Loucy (cell line): Measurements from ENCODE around the gene RBFOX2.

Experiments
- H2AFZ ChIP-seq: fragments of 200-600 bp; sonication (generic); 2 replicates; pipeline ENCODE4 v1.6.0; 2016; ENCODE audit warnings: antibody characterized with exemption, mild to moderate bottlenecking, low read length, moderate library complexity
- H3F3A ChIP-seq: fragments of 200-600 bp; 2 replicates; pipeline ENCODE4 v1.6.0; 2016; ENCODE audit warnings: antibody characterized with exemption, low read depth, mild to moderate bottlenecking
- H3K27me3 ChIP-seq: fragments of 200-600 bp; sonication (generic); 2 replicates; pipeline ENCODE4 v1.6.1; 2014; ENCODE audit warnings: low read length, mild to moderate bottlenecking; ENCODE audit not compliant: insufficient read depth, poor library complexity, severe bottlenecking
- H3K36me3 ChIP-seq: fragments of 200-600 bp; sonication (generic); 2 replicates; pipeline ENCODE4 v1.6.1; 2016; ENCODE audit warnings: low read length; ENCODE audit not compliant: insufficient read depth
- H3K4me1 ChIP-seq: fragments of 200-600 bp; sonication (generic); 2 replicates; pipeline ENCODE4 v1.5.1; 2014; ENCODE audit warnings: low read length, mild to moderate bottlenecking; ENCODE audit not compliant: insufficient read depth, poor library complexity, severe bottlenecking
- H3K4me2 ChIP-seq: fragments of 200-600 bp; sonication (generic); 2 replicates; pipeline ENCODE4 v1.6.0; 2014; ENCODE audit warnings: antibody characterized with exemption, low read length, low read depth, mild to moderate bottlenecking; ENCODE audit not compliant: poor library complexity, severe bottlenecking
- H3K4me3 ChIP-seq: fragments of 200-600 bp; sonication (generic); 2 replicates; pipeline ENCODE4 v1.5.1; 2014; ENCODE audit warnings: low read length, mild to moderate bottlenecking, mixed read lengths; ENCODE audit not compliant: poor library complexity, severe bottlenecking
- H3K79me2 ChIP-seq: fragments of 200-600 bp; sonication (generic); 2 replicates; pipeline ENCODE4 v1.6.1; 2014; ENCODE audit warnings: low read length; ENCODE audit not compliant: insufficient read depth
- H3K9ac ChIP-seq: fragments of 200-600 bp; sonication (generic); 2 replicates; pipeline ENCODE4 v1.6.0; 2014; ENCODE audit warnings: mild to moderate bottlenecking, low read depth, low read length, moderate library complexity; ENCODE audit not compliant: poor library complexity, severe bottlenecking
- H3K9me2 ChIP-seq: fragments of 200-600 bp; sonication (generic); replicated peaks from 2 replicates; pipeline ENCODE4 v1.6.1; 2016; ENCODE audit warnings: low read depth, low read length, mixed read lengths
- H3K9me3 ChIP-seq: fragments of 200-600 bp; sonication (generic); 2 replicates; pipeline ENCODE4 v1.6.1; 2014; ENCODE audit warnings: mild to moderate bottlenecking, antibody characterized with exemption, low read length, low read depth; ENCODE audit not compliant: insufficient read depth
- H4K20me1 ChIP-seq: fragments of 200-600 bp; sonication (generic); 2 replicates; pipeline ENCODE4 v1.6.0; 2014; ENCODE audit warnings: antibody characterized with exemption, low read length, mild to moderate bottlenecking; ENCODE audit not compliant: insufficient read depth, poor library complexity, severe bottlenecking
- CTCF ChIP-seq: fragments of 200-600 bp; sonication (generic); conservative IDR thresholded peaks from 2 replicates; pipeline ENCODE4 v1.5.1; 2014; ENCODE audit warnings: mild to moderate bottlenecking, antibody characterized with exemption, low read length
- EZH2phosphoT487 ChIP-seq: fragments of 200-600 bp; IDR thresholded peaks from 2 replicates; pipeline ENCODE4 v1.6.1; 2018; ENCODE audit warnings: antibody characterized with exemption, mild to moderate bottlenecking, moderate library complexity, borderline replicate concordance

RBFOX2 gene

GRCh38 chr22:36068776-36069344, 40.2 kb upstream of the RBFOX2 start:
- no peaks in the 10 kb centered on the region for H3K79me2 ChIP-seq
- no peaks in the 10 kb centered on the region for H3F3A ChIP-seq
- H4K20me1 ChIP-seq = no peaks in the 10 kb centered on the region
- H3K4me2 ChIP-seq = no peak overlapping the region
- H3K9me3 ChIP-seq = no peaks in the 10 kb centered on the region
- no peak for TF ChIP-seq EZH2phosphoT487
- no peak overlapping the region for H3K4me3 ChIP-seq
- H3K4me1 ChIP-seq = peaks cover 4% of the 10 kb centered on the region
- H3K9me2 ChIP-seq = no peaks in the 10 kb centered on the region
- H3K9ac ChIP-seq = no peak overlapping the region
- no peak overlapping the region for H2AFZ ChIP-seq
- no peaks in the 10 kb centered on the region for H3K36me3 ChIP-seq
- H3K27me3 ChIP-seq = no peaks in the 10 kb centered on the region

DNA sequence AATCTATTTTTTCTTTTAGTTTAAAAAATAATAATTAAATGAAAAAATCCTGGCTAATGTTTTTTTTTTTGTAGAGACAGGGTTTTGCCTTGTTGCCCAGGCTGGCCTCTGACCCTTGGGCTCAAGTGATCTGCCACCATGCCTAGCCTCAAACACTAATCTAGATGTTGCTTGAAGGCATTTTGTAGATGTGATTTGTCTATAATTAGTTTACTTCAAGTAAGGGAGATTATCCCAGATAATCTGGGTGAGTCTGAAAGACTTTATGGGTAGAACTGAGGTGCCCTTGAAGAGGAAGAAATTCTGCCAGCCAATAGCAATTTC, 38.6 kb upstream of the RBFOX2 start:
- TF ChIP-seq CTCF = no peak
- TF ChIP-seq EZH2phosphoT487 = no peak
- no peak overlapping the region for H3K4me3 ChIP-seq
- no peaks in the 10 kb centered on the region for H3K27me3 ChIP-seq
- peaks cover 4% of the 10 kb centered on the region for H3K4me1 ChIP-seq
- no peaks in the 10 kb centered on the region for H3K79me2 ChIP-seq
- H3K9me2 ChIP-seq = no peaks in the 10 kb centered on the region
- H3K9me3 ChIP-seq = no peaks in the 10 kb centered on the region
- no peaks in the 10 kb centered on the region for H3K36me3 ChIP-seq
- no peak overlapping the region for H3K9ac ChIP-seq
- H2AFZ ChIP-seq = no peak overlapping the region
- no peak overlapping the region for H3K4me2 ChIP-seq
- no peaks in the 10 kb centered on the region for H3F3A ChIP-seq
- H4K20me1 ChIP-seq = no peaks in the 10 kb centered on the region

GRCh38 chr22:36065775-36066544, 37.3 kb upstream of the RBFOX2 start:
- Histone ChIP-seq H3K4me3 (peak overlapping the region; percentile 74), H2AFZ (peak overlapping the region; percentile 99)

More at GRCh38 chr22:36065775-36066544, 37.3 kb upstream of the RBFOX2 start:
- H3K9ac ChIP-seq = peak overlapping the region; percentile 65
- H3K79me2 ChIP-seq = no peaks in the 10 kb centered on the region
- no peaks in the 10 kb centered on the region for H3F3A ChIP-seq
- peak overlapping the region; percentile 85 for H3K4me2 ChIP-seq
- H3K4me1 ChIP-seq = peaks cover 4% of the 10 kb centered on the region
- H3K27me3 ChIP-seq = no peaks in the 10 kb centered on the region
- H3K9me2 ChIP-seq = no peaks in the 10 kb centered on the region
- H4K20me1 ChIP-seq = no peaks in the 10 kb centered on the region
- no peaks in the 10 kb centered on the region for H3K36me3 ChIP-seq
- H3K9me3 ChIP-seq = no peaks in the 10 kb centered on the region
- TF ChIP-seq CTCF (peak; percentile 100), EZH2phosphoT487 (no peak)
